H9 (cell line): ENCODE data around the gene GAP43. TPM values are rescaled to one million over a fixed set of nuclear protein-coding genes. Genes with fewer than 3 reads are reported as not detected.

Experiments
- DNase-seq: peaks from one replicate; pipeline ENCODE4 v3.0.0-alpha.2; 2017
- H2AFZ ChIP-seq: one replicate; pipeline ENCODE4 v1.6.1; 2013; ENCODE audit warnings: mild to moderate bottlenecking, low read length, control low read depth, moderate library complexity
- H2AK5ac ChIP-seq: 2 replicates; pipeline ENCODE4 v1.6.1; 2013; ENCODE audit warnings: low read length, control low read depth, mixed read lengths; ENCODE audit not compliant: insufficient read length
- H2BK120ac ChIP-seq: one replicate; pipeline ENCODE4 v1.6.1; 2013; ENCODE audit warnings: low read depth, mild to moderate bottlenecking, low read length, control low read depth, inconsistent platforms; ENCODE audit not compliant: poor library complexity, severe bottlenecking
- H2BK12ac ChIP-seq: 2 replicates; pipeline ENCODE4 v1.6.1; 2013; ENCODE audit warnings: low read length, control low read depth, mixed read lengths, low read depth; ENCODE audit not compliant: insufficient read length
- H2BK15ac ChIP-seq: 2 replicates; pipeline ENCODE4 v1.6.1; 2013; ENCODE audit warnings: low read depth, low read length, control low read depth
- H2BK20ac ChIP-seq: one replicate; pipeline ENCODE4 v1.6.1; 2013; ENCODE audit warnings: low read depth, mild to moderate bottlenecking, low read length, control low read depth, inconsistent platforms; ENCODE audit not compliant: poor library complexity, severe bottlenecking
- H2BK5ac ChIP-seq: 2 replicates; pipeline ENCODE4 v1.6.1; 2013; ENCODE audit warnings: low read length, control low read depth, mixed read lengths; ENCODE audit not compliant: insufficient read length
- H3K14ac ChIP-seq: 2 replicates; pipeline ENCODE4 v1.6.1; 2013; ENCODE audit warnings: low read length, control low read depth; ENCODE audit not compliant: insufficient read depth
- H3K18ac ChIP-seq: 2 replicates; pipeline ENCODE4 v1.6.1; 2013; ENCODE audit warnings: low read depth, mild to moderate bottlenecking, mixed read lengths, low read length, control low read depth; ENCODE audit not compliant: insufficient read length
- H3K23ac ChIP-seq: 2 replicates; pipeline ENCODE4 v1.6.1; 2013; ENCODE audit warnings: low read length, control low read depth, mixed read lengths, low read depth; ENCODE audit not compliant: insufficient read length
- H3K23me2 ChIP-seq: 2 replicates; pipeline ENCODE4 v1.6.1; 2013; ENCODE audit warnings: low read depth, mild to moderate bottlenecking, mixed read lengths, low read length, control low read depth; ENCODE audit not compliant: insufficient read length, poor library complexity, severe bottlenecking
- H3K27ac ChIP-seq: 2 replicates; pipeline ENCODE4 v1.5.1; 2013; ENCODE audit warnings: low read length, control low read depth, mixed read lengths, low read depth; ENCODE audit not compliant: insufficient read length
- H3K27me3 ChIP-seq: 2 replicates; pipeline ENCODE4 v1.6.1; 2013; ENCODE audit warnings: low read length, control low read depth, inconsistent platforms; ENCODE audit not compliant: insufficient read depth
- H3K4ac ChIP-seq: 2 replicates; pipeline ENCODE4 v1.6.1; 2013; ENCODE audit warnings: low read depth, mild to moderate bottlenecking, control low read depth, inconsistent platforms, low read length, moderate library complexity
- H3K4me1 ChIP-seq: 2 replicates; pipeline ENCODE4 v1.6.1; 2013; ENCODE audit warnings: low read length, control low read depth, inconsistent platforms; ENCODE audit not compliant: insufficient read depth
- H3K4me2 ChIP-seq: 2 replicates; pipeline ENCODE4 v1.6.1; 2013; ENCODE audit warnings: low read length, control low read depth, mixed read lengths; ENCODE audit not compliant: insufficient read length, insufficient read depth
- H3K56ac ChIP-seq: 2 replicates; pipeline ENCODE4 v1.6.1; 2013; ENCODE audit warnings: low read depth, mild to moderate bottlenecking, mixed read lengths, low read length, control low read depth; ENCODE audit not compliant: insufficient read length
- H3K79me1 ChIP-seq: 2 replicates; pipeline ENCODE4 v1.6.1; 2013; ENCODE audit warnings: low read depth, mild to moderate bottlenecking, moderate library complexity, low read length, control low read depth, inconsistent platforms; ENCODE audit not compliant: insufficient read depth, poor library complexity, severe bottlenecking
- H3K79me2 ChIP-seq: 2 replicates; pipeline ENCODE4 v1.6.1; 2013; ENCODE audit warnings: low read length, control low read depth, inconsistent platforms; ENCODE audit not compliant: insufficient read depth
- H3K9ac ChIP-seq: 2 replicates; pipeline ENCODE4 v1.6.1; 2013; ENCODE audit warnings: low read length, control low read depth, mixed read lengths; ENCODE audit not compliant: insufficient read length; ENCODE audit errors: extremely low read depth
- H3K9me3 ChIP-seq: one replicate; pipeline ENCODE4 v1.6.1; 2013; ENCODE audit warnings: low read depth, low read length, inconsistent platforms; ENCODE audit not compliant: control insufficient read depth
- H3T11ph ChIP-seq: one replicate; pipeline ENCODE4 v1.6.1; 2013; ENCODE audit warnings: mild to moderate bottlenecking, low read length, control low read depth, inconsistent platforms
- H4K20me1 ChIP-seq: one replicate; pipeline ENCODE4 v1.6.1; 2013; ENCODE audit not compliant: control insufficient read depth, insufficient read length, insufficient read depth
- H4K5ac ChIP-seq: 2 replicates; pipeline ENCODE4 v1.6.1; 2013; ENCODE audit warnings: low read depth, mild to moderate bottlenecking, mixed read lengths, low read length, control low read depth; ENCODE audit not compliant: insufficient read length
- H4K8ac ChIP-seq: replicated peaks from 2 replicates; pipeline ENCODE4 v1.6.1; 2013; ENCODE audit warnings: low read length, control low read depth, mixed read lengths, low read depth; ENCODE audit not compliant: insufficient read length
- H4K91ac ChIP-seq: 2 replicates; pipeline ENCODE4 v1.6.1; 2013; ENCODE audit warnings: low read depth, mild to moderate bottlenecking, moderate library complexity, mixed read lengths, low read length, control low read depth; ENCODE audit not compliant: insufficient read length
- H3K27ac Mint-ChIP-seq, 3 experiments: 2 replicates in 2 of 3; 3 replicates in 1 of 3; pipeline ENCODE4 v1.8.0; 2020 to 2021; ENCODE audit warnings: mixed read lengths in 3 of 3, mild to moderate bottlenecking in 1 of 3, moderate library complexity in 1 of 3
- H3K27me3 Mint-ChIP-seq: 2 replicates; pipeline ENCODE4 v1.8.0; 2021; ENCODE audit warnings: low read depth, mild to moderate bottlenecking, moderate library complexity, mixed read lengths
- H3K36me3 Mint-ChIP-seq, 3 experiments: 2 replicates in 2 of 3; 3 replicates in 1 of 3; pipeline ENCODE4 v1.8.0; 2020 to 2021; ENCODE audit warnings: low read depth in 3 of 3, mixed read lengths in 3 of 3; ENCODE audit not compliant: insufficient read depth in 1 of 3
- H3K4me1 Mint-ChIP-seq, 2 experiments: 2 replicates each; pipeline ENCODE4 v1.8.0; 2020; ENCODE audit warnings: mixed read lengths in 2 of 2
- H3K4me3 Mint-ChIP-seq, 2 experiments: 2 replicates in 1 of 2; 3 replicates in 1 of 2; pipeline ENCODE4 v1.8.0; 2020 to 2021; ENCODE audit warnings: mild to moderate bottlenecking in 2 of 2, mixed read lengths in 2 of 2, moderate library complexity in 1 of 2
- H3K9me3 Mint-ChIP-seq, 2 experiments: 2 replicates in 1 of 2; 3 replicates in 1 of 2; pipeline ENCODE4 v1.8.0; 2020; ENCODE audit warnings: mild to moderate bottlenecking in 2 of 2, mixed read lengths in 2 of 2, moderate library complexity in 1 of 2
- WGBS: extraction: QIAGEN DNeasy Blood & Tissue Kit; methylation state at CpG from one replicate; pipeline ENCODE4 v1.1.7; 2013; ENCODE audit warnings: missing lambda C conversion rate, low lambda C conversion rate, mixed read lengths; ENCODE audit not compliant: insufficient read length; ENCODE audit errors: extremely low coverage; 5-methylcytosine and 5-hydroxymethylcytosine counted together
- total RNA-seq: library from RNA; stranded (reverse); gene quantifications from 2 replicates; pipeline ENCODE4 v1.2.1, GENCODE V29; 2021
- TF ChIP-seq, protein P1 (sequence below): fragments of 200-600 bp; sonication (generic); conservative IDR thresholded peaks from 3 replicates; pipeline ENCODE4 v1.8.0; 2021; ENCODE audit warnings: antibody characterized with exemption, mild to moderate bottlenecking

The GAP43 gene
- total RNA-seq, 1 experiment from 2014 or later = 12.8 TPM

DNA sequence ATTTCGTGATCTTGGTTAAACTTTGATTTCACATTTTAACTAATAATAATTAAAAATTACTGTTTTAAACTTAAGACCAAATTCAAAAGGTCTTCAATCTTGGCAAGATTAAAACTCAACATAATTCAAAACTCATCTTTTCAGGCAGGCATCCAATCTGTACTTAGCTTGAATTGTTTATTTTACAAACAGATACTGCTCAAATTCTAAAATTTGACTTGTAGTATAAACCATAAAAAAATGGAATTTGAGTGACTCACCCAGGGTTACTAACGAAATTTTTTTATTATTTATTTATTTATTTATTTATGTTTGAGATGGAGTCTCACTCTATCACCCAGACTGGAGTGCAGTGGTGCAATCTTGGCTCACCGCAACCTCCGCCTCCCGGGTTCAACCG is 64.4 kb downstream of the GAP43 start:
- H3K18ac ChIP-seq = no peak overlapping the region
- no peaks in the 10 kb centered on the region for H4K20me1 ChIP-seq
- H3K56ac ChIP-seq = no peak overlapping the region
- no peak overlapping the region for H3K27ac ChIP-seq
- no peaks in the 10 kb centered on the region for H3K9me3 ChIP-seq
- Mint-ChIP-seq H3K36me3 (peaks cover 0 to 3% (median 0%) of the 10 kb centered on the region in 3 experiments; a peak in 1 of 7 replicates), H3K27ac (no peak overlapping the region), H3K27me3 (no peaks in the 10 kb centered on the region), H3K4me1 (peaks cover 8 to 22% of the 10 kb centered on the region in 2 experiments), H3K9me3 (no peaks in the 10 kb centered on the region), H3K4me3 (no peak overlapping the region)
- no peak for DNase-seq
- no peak overlapping the region for H3K4ac ChIP-seq
- no peak overlapping the region for H2BK12ac ChIP-seq
- H3K14ac ChIP-seq = no peak overlapping the region
- no peak overlapping the region for H3T11ph ChIP-seq
- H4K5ac ChIP-seq = no peak overlapping the region
- WGBS = no CpG with 5 or more reads among the region's 6 CpGs
- no peak overlapping the region for H2AFZ ChIP-seq
- no peak overlapping the region for H2BK5ac ChIP-seq
- H3K9ac ChIP-seq = no peak overlapping the region
- no peaks in the 10 kb centered on the region for H3K4me1 ChIP-seq
- no peak overlapping the region for H4K8ac ChIP-seq
- H2BK120ac ChIP-seq = no peak overlapping the region
- H3K79me1 ChIP-seq = no peaks in the 10 kb centered on the region
- H4K91ac ChIP-seq = no peak overlapping the region
- no peak overlapping the region for H3K23ac ChIP-seq
- TF ChIP-seq, protein P1, sequence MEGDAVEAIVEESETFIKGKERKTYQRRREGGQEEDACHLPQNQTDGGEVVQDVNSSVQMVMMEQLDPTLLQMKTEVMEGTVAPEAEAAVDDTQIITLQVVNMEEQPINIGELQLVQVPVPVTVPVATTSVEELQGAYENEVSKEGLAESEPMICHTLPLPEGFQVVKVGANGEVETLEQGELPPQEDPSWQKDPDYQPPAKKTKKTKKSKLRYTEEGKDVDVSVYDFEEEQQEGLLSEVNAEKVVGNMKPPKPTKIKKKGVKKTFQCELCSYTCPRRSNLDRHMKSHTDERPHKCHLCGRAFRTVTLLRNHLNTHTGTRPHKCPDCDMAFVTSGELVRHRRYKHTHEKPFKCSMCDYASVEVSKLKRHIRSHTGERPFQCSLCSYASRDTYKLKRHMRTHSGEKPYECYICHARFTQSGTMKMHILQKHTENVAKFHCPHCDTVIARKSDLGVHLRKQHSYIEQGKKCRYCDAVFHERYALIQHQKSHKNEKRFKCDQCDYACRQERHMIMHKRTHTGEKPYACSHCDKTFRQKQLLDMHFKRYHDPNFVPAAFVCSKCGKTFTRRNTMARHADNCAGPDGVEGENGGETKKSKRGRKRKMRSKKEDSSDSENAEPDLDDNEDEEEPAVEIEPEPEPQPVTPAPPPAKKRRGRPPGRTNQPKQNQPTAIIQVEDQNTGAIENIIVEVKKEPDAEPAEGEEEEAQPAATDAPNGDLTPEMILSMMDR = no peak
- no peak overlapping the region for H2BK20ac ChIP-seq
- H2BK15ac ChIP-seq = no peak overlapping the region
- H3K27me3 ChIP-seq = no peaks in the 10 kb centered on the region
- no peak overlapping the region for H2AK5ac ChIP-seq
- no peaks in the 10 kb centered on the region for H3K23me2 ChIP-seq
- no peaks in the 10 kb centered on the region for H3K79me2 ChIP-seq
- H3K4me2 ChIP-seq = no peak overlapping the region
